DOHH2 (cell line): ENCODE measurements around the gene UBXN4.
"Not testable (repeated sequence)": the region's sequence is repeated elsewhere in the genome, so short reads cannot be mapped to it uniquely, and the experiment has no call there.

ENCODE experiments used
- H3F3A ChIP-seq: fragments of 200-600 bp; sonication (generic), shearing (Covaris generic); 2 replicates; pipeline ENCODE4 v1.6.0; 2016; ENCODE audit warnings: antibody characterized with exemption, mild to moderate bottlenecking; ENCODE audit not compliant: control insufficient read depth, insufficient read depth
- H3K27ac ChIP-seq: fragments of 200-600 bp; sonication (generic); 2 replicates; pipeline ENCODE4 v1.5.1; 2014; ENCODE audit warnings: low read depth, mild to moderate bottlenecking, low read length, moderate library complexity
- H3K27me3 ChIP-seq: fragments of 200-600 bp; sonication (generic); 2 replicates; pipeline ENCODE4 v1.6.1; 2014; ENCODE audit warnings: mild to moderate bottlenecking, low read length, mixed read lengths; ENCODE audit not compliant: control insufficient read depth
- H3K36me3 ChIP-seq: fragments of 200-600 bp; sonication (generic); 2 replicates; pipeline ENCODE4 v1.6.1; 2014; ENCODE audit warnings: mild to moderate bottlenecking, low read length, moderate library complexity, mixed read lengths; ENCODE audit not compliant: control insufficient read depth
- H3K4me1 ChIP-seq: fragments of 200-600 bp; sonication (generic); 2 replicates; pipeline ENCODE4 v1.6.1; 2014; ENCODE audit warnings: mild to moderate bottlenecking, low read length, mixed read lengths; ENCODE audit not compliant: control insufficient read depth
- H3K4me2 ChIP-seq: fragments of 200-600 bp; sonication (generic); 2 replicates; pipeline ENCODE4 v1.6.0; 2014; ENCODE audit warnings: mild to moderate bottlenecking, low read length, moderate library complexity
- H3K4me3 ChIP-seq: fragments of 200-600 bp; sonication (generic); 2 replicates; pipeline ENCODE4 v1.5.1; 2014; ENCODE audit warnings: mild to moderate bottlenecking, low read length, mixed read lengths
- H3K79me2 ChIP-seq: fragments of 200-600 bp; sonication (generic); 2 replicates; pipeline ENCODE4 v1.6.1; 2014; ENCODE audit warnings: mild to moderate bottlenecking, low read length, mixed read lengths; ENCODE audit not compliant: control insufficient read depth
- H3K9me2 ChIP-seq: fragments of 200-600 bp; sonication (generic); replicated peaks from 2 replicates; pipeline ENCODE4 v1.6.1; 2014; ENCODE audit warnings: mild to moderate bottlenecking, low read length, mixed read lengths; ENCODE audit not compliant: control insufficient read depth
- H3K9me3 ChIP-seq: fragments of 200-600 bp; sonication (generic); 2 replicates; pipeline ENCODE4 v1.6.1; 2014; ENCODE audit warnings: antibody characterized with exemption, low read length, mixed read lengths; ENCODE audit not compliant: control insufficient read depth, insufficient read depth
- H4K20me1 ChIP-seq: fragments of 200-600 bp; sonication (generic); 2 replicates; pipeline ENCODE4 v1.6.0; 2014; ENCODE audit warnings: low read depth, mild to moderate bottlenecking, antibody characterized with exemption, low read length, moderate library complexity; ENCODE audit not compliant: control insufficient read depth, insufficient read depth
- CTCF ChIP-seq: fragments of 200-600 bp; sonication (generic); IDR thresholded peaks from one replicate; pipeline ENCODE4 v1.5.1; 2014; ENCODE audit warnings: antibody characterized with exemption, mild to moderate bottlenecking, low read depth, low read length; ENCODE audit not compliant: poor library complexity, severe bottlenecking
- EZH2phosphoT487 ChIP-seq: fragments of 200-600 bp; sonication (generic); IDR thresholded peaks from 2 replicates; pipeline ENCODE4 v1.6.1; 2017; ENCODE audit warnings: borderline replicate concordance, mild to moderate bottlenecking, antibody characterized with exemption, low read length, moderate library complexity, mixed read lengths

The UBXN4 gene

GRCh38 chr2:135709992-135710391 is 31.7 kb upstream of the UBXN4 start:
- no peaks in the 10 kb centered on the region for H4K20me1 ChIP-seq
- no peaks in the 10 kb centered on the region for H3K9me3 ChIP-seq
- no peaks in the 10 kb centered on the region for H3K79me2 ChIP-seq
- H3K4me3 ChIP-seq: no peak overlapping the region
- H3F3A ChIP-seq: peaks cover 8% of the 10 kb centered on the region
- H3K36me3 ChIP-seq: peaks cover 28% of the 10 kb centered on the region
- H3K4me1 ChIP-seq: peaks cover 9% of the 10 kb centered on the region; the same call in 1 of the 2 replicates
- no peak overlapping the region for H3K27ac ChIP-seq
- H3K27me3 ChIP-seq: no peaks in the 10 kb centered on the region
- TF ChIP-seq CTCF (peak; percentile 93), EZH2phosphoT487 (no peak)
- H3K4me2 ChIP-seq: no peak overlapping the region
- no peaks in the 10 kb centered on the region for H3K9me2 ChIP-seq

- not testable (repeated sequence) for H3K4me3 ChIP-seq, H3K4me1 ChIP-seq, H4K20me1 ChIP-seq, H3F3A ChIP-seq, H3K79me2 ChIP-seq, H3K27ac ChIP-seq, H3K9me3 ChIP-seq, H3K4me2 ChIP-seq, H3K27me3 ChIP-seq, H3K9me2 ChIP-seq
- H3K36me3 ChIP-seq: peaks cover 37% of the 10 kb centered on the region
These were observed 26.6 kb upstream of the UBXN4 start for GRCh38 chr2:135715086-135715485.

- no peaks in the 10 kb centered on the region for H3K9me2 ChIP-seq
- H3K4me3 ChIP-seq: no peak overlapping the region
- H3F3A ChIP-seq: peaks cover 5% of the 10 kb centered on the region; the same call in 1 of the 2 replicates
- no peaks in the 10 kb centered on the region for H3K27me3 ChIP-seq
- no peaks in the 10 kb centered on the region for H3K9me3 ChIP-seq
- H3K27ac ChIP-seq: no peak overlapping the region
- no peaks in the 10 kb centered on the region for H3K79me2 ChIP-seq
- H3K4me1 ChIP-seq: no peaks in the 10 kb centered on the region
- no peaks in the 10 kb centered on the region for H4K20me1 ChIP-seq
- no peak overlapping the region for H3K4me2 ChIP-seq
- peaks cover 18% of the 10 kb centered on the region for H3K36me3 ChIP-seq
- TF ChIP-seq CTCF (no peak), EZH2phosphoT487 (no peak)
These were observed 13.5 kb upstream of the UBXN4 start for GRCh38 chr2:135728064-135728743.

DNA sequence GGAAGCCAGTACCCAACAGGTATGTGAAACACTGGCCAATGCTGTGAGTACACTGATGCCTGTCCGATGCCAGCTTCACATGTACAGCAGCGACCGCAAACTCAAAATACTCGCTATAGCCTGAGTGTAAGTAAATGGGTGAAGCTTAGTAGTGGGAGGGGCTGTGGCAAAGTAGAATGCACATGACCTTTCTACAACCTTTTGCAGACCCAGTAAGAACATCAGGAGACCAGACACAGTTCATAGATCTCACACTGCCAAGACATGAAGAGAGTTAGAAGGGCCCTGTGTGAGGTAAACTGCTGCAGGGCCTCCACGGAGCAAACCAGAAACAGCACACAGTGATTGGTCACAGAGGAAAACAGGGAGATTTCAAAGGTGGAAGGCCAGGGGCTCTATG is 9.1 kb upstream of the UBXN4 start:
- H3K4me2 ChIP-seq: no peak overlapping the region
- no peaks in the 10 kb centered on the region for H3K27me3 ChIP-seq
- H3K4me1 ChIP-seq: no peaks in the 10 kb centered on the region
- H3K27ac ChIP-seq: no peak overlapping the region
- no peaks in the 10 kb centered on the region for H3K9me3 ChIP-seq
- H3K36me3 ChIP-seq: no peaks in the 10 kb centered on the region
- TF ChIP-seq CTCF: no peak
- no peak for TF ChIP-seq EZH2phosphoT487
- H4K20me1 ChIP-seq: no peaks in the 10 kb centered on the region
- no peaks in the 10 kb centered on the region for H3F3A ChIP-seq
- no peaks in the 10 kb centered on the region for H3K9me2 ChIP-seq
- H3K4me3 ChIP-seq: no peak overlapping the region
- no peaks in the 10 kb centered on the region for H3K79me2 ChIP-seq
